ENCODE measurements around the gene SNRNP200.

The SNRNP200 gene

DNA sequence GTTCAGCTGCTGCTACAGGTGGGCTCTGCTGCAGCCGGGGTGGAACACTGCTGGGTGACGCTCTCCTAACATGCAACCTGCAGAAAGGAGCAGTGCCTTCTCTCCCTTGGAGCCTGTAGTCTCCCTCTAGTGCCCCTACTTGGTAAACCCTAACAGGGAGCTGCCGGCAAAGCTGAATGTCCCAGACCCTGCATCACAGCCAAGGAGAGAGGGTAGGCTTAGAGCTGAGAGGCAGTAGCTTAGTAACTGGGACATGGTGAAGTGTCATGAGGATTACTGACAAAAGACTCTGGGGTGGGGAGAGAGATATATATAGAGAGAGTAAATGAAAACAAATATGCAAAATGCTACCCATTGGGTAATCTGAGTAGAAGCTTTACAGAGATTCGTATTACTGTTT is 40.1 kb upstream of the SNRNP200 start:
- H3K4me3 ChIP-seq (ENCODE audit: low read length): no peak overlapping the region
- no peak for DNase-seq (ENCODE audit: low read depth)
- TF ChIP-seq, protein P1, sequence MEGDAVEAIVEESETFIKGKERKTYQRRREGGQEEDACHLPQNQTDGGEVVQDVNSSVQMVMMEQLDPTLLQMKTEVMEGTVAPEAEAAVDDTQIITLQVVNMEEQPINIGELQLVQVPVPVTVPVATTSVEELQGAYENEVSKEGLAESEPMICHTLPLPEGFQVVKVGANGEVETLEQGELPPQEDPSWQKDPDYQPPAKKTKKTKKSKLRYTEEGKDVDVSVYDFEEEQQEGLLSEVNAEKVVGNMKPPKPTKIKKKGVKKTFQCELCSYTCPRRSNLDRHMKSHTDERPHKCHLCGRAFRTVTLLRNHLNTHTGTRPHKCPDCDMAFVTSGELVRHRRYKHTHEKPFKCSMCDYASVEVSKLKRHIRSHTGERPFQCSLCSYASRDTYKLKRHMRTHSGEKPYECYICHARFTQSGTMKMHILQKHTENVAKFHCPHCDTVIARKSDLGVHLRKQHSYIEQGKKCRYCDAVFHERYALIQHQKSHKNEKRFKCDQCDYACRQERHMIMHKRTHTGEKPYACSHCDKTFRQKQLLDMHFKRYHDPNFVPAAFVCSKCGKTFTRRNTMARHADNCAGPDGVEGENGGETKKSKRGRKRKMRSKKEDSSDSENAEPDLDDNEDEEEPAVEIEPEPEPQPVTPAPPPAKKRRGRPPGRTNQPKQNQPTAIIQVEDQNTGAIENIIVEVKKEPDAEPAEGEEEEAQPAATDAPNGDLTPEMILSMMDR (conservative IDR thresholded peaks at IDR 0.05; ENCODE audit: low read length): no peak

DNA sequence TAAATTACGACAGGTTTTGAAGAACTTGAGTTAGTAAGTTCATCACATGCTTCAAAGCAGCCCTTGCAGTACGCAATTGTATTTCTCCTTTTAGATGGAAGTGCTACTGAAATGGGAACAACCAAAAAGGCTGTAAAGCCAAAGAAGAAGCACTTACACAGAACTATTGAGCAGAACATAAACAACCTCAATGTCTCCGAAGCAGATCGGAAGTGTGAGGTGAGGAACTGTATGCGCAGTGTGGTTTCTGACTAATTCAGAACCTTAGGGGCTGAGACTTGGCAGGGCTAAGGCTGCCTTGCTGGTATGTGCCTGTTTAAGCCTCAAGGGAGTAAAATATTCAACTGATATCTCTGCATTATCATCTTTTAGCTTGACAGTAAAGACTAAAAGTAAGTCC is 38.7 kb upstream of the SNRNP200 start:
- no peak for DNase-seq (ENCODE audit: low read depth)
- TF ChIP-seq, protein P1 (conservative IDR thresholded peaks at IDR 0.05; ENCODE audit: low read length): no peak
- H3K4me3 ChIP-seq (ENCODE audit: low read length): no peak overlapping the region

DNA sequence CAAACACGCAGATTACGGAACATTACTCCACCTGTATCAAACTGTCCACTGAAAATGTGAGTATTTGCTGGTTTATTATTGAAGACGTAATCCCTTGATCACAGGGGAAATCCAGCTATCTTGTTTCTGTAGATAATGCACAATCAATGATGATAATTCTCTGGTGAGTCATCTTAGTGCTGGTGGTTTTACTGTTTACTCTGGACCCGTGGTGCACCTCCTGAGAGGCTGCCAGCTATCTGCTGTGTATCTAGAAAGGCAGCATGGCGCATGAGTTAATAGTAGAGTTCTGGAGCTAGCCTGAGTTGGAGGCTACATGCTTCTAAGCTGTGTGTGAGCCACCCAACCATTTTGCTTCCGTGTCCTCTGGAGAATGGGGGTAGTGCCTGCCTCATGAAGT is 36.7 kb upstream of the SNRNP200 start:
- no peak overlapping the region for H3K4me3 ChIP-seq (ENCODE audit: low read length)
- peak; percentile 49 for DNase-seq (ENCODE audit: low read depth)
- TF ChIP-seq, protein P1 (conservative IDR thresholded peaks at IDR 0.05; ENCODE audit: low read length): no peak

DNA sequence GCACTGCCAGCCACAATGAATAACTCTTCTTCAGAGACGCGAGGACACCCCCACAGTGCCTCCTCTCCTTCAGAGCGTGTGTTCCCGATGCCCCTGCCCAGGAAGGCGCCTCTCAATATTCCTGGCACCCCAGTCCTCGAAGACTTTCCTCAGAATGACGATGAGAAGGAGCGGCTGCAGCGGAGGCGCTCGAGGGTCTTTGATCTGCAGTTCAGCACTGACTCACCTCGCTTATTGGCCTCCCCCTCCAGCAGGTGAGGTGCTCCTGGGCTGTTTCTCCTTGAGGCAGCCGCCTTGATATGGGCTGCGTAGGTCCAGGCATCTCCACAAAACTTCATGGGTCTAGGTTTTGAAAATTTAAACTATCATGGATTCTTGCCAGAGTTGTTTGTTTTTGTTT is 36.3 kb upstream of the SNRNP200 start:
- no peak overlapping the region for H3K4me3 ChIP-seq (ENCODE audit: low read length)
- TF ChIP-seq, protein P1 (conservative IDR thresholded peaks at IDR 0.05; ENCODE audit: low read length): no peak
- no peak for DNase-seq (ENCODE audit: low read depth)

DNA sequence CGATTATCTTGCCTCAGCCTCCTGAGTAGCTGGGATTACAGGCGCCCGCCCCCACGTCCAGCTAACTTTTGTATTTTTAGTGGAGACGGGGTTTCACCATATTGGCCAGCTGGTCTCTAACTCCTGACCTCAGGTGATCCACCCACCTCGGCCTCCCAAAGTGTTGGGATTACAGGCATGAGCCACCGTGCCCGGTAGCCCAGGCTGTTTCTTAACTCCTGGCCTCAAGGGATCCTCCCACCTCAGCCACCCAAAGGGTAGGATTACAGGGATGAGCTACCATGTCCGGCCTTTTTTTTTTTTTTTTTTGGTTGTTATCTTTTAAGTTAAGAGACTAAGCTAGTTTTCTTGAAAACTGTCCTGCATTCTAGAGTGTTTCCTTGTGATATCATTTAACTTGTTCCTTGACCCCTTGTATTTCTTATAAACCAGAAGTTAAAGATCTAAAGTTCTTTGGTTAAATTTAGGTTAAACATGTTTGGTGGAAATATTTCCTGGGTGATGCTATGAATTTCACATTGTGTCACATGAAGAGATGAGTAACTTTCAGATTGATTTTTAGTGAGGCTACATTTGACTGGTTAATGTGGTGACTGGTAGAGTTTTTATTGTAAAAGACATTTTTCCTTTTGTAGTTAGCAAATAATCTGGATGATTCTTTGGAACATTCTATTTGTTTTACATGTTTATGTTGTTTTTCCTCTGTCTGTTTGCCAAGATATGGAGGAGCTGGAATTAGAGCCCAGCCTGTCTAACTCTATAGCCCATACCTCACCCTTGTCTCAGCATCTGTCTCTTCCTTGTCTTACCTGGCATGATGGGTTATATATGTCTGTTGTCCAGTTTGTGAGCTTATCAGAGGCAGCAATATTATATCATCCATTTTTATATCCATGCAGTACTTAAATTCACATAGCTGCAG is 35.4 kb upstream of the SNRNP200 start:
- no peak overlapping the region for H3K4me3 ChIP-seq (ENCODE audit: low read length)
- TF ChIP-seq, protein P1 (conservative IDR thresholded peaks at IDR 0.05; ENCODE audit: low read length): no peak
- peak; percentile 20 for DNase-seq (ENCODE audit: low read depth)

DNA sequence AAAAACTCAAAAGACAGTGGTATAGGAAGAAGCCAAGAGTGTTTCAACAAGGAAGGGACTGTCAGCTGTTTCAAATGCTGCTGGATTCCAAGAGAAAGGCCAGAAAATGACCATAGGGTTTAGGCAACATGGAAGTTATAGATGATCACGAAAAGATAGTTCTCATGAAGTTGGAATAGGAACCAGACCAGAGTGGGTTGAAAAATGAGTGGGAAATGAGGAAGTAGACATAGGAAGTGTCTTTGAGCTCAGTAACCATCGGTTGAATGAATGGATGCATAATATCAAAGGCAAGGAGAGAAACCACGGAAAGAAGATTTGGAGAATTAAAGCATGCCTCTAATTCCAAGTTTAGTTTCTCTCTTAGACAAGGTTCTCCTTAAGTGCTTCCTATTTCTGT is 31.5 kb upstream of the SNRNP200 start:
- TF ChIP-seq, protein P1 (conservative IDR thresholded peaks at IDR 0.05; ENCODE audit: low read length): no peak
- no peak for DNase-seq (ENCODE audit: low read depth)
- H3K4me3 ChIP-seq (ENCODE audit: low read length): no peak overlapping the region

Data from AG10803 (cell line).